WTC11 (cell line): ENCODE measurements around the gene RNF214. TPM values are rescaled to one million over a fixed set of nuclear protein-coding genes. Genes with fewer than 3 reads are reported as not detected.

Experiments
- ATAC-seq: fragments of 200-7000 bp; cut with Tn5 transposase; 2 replicates; pipeline ENCODE4 v1.10.0; 2021; ENCODE audit warnings: mild to moderate bottlenecking, moderate library complexity
- CTCF ChIA-PET: fragments of 300-600 bp; sonication (Branson Sonifier 250); formaldehyde crosslinking; loops from one replicate; lab custom pipeline; 2021; ENCODE audit warnings: antibody characterized with exemption; lab: Charles Lee
- POLR2A ChIA-PET: fragments of 350-600 bp; sonication (Branson Sonifier 250); formaldehyde crosslinking; loops from one replicate; lab custom pipeline; 2021; ENCODE audit warnings: antibody characterized with exemption; lab: Charles Lee
- DNase-seq: peaks from one replicate; pipeline ENCODE4 v3.0.0; 2021; ENCODE audit warnings: low spot score
- H3K27ac Mint-ChIP-seq: 2 replicates; pipeline ENCODE4 v1.8.0; 2021; ENCODE audit warnings: mixed read lengths
- H3K27me3 Mint-ChIP-seq: 2 replicates; pipeline ENCODE4 v1.8.0; 2021; ENCODE audit warnings: low read depth, mild to moderate bottlenecking, moderate library complexity, mixed read lengths
- H3K36me3 Mint-ChIP-seq: 2 replicates; pipeline ENCODE4 v1.8.0; 2021; ENCODE audit warnings: mixed read lengths
- H3K4me1 Mint-ChIP-seq: 2 replicates; pipeline ENCODE4 v1.8.0; 2022; ENCODE audit warnings: mixed read lengths
- H3K4me3 Mint-ChIP-seq: 2 replicates; pipeline ENCODE4 v1.8.0; 2021; ENCODE audit warnings: mild to moderate bottlenecking, moderate library complexity, mixed read lengths
- H3K9me3 Mint-ChIP-seq: 2 replicates; pipeline ENCODE4 v1.8.0; 2021; ENCODE audit warnings: mixed read lengths
- ATF1 ChIP-seq: sonication (generic); formaldehyde crosslinking; IDR thresholded peaks from 2 replicates; pipeline ENCODE4 v1.8.1; 2023; ENCODE audit warnings: mild to moderate bottlenecking, moderate library complexity, missing genetic modification reagents
- CDX4 ChIP-seq: fragments of 250-450 bp; sonication (Bioruptor Pico); IDR thresholded peaks from 2 replicates; pipeline ENCODE4 v1.9.0; 2021; ENCODE audit warnings: moderate library complexity, mild to moderate bottlenecking, inconsistent platforms, borderline replicate concordance
- E2F4 ChIP-seq: sonication (generic); formaldehyde crosslinking; IDR thresholded peaks from 2 replicates; pipeline ENCODE4 v1.8.1; 2022; ENCODE audit warnings: low read depth, mild to moderate bottlenecking, moderate library complexity, missing genetic modification reagents, borderline replicate concordance
- FOXP1 ChIP-seq: sonication (generic); formaldehyde crosslinking; IDR thresholded peaks from 2 replicates; pipeline ENCODE4 v1.8.0; 2022; ENCODE audit warnings: missing genetic modification reagents, mild to moderate bottlenecking, moderate library complexity, borderline replicate concordance
- NR1H2 ChIP-seq: sonication (generic); formaldehyde crosslinking; IDR thresholded peaks from 2 replicates; pipeline ENCODE4 v1.9.0; 2021; ENCODE audit warnings: mild to moderate bottlenecking, moderate library complexity, missing genetic modification reagents
- NR2C2 ChIP-seq: sonication (generic); formaldehyde crosslinking; IDR thresholded peaks from 2 replicates; pipeline ENCODE4 v1.8.0; 2022; ENCODE audit warnings: mild to moderate bottlenecking, missing genetic modification reagents
- TP53 ChIP-seq: sonication (generic); formaldehyde crosslinking; IDR thresholded peaks from 2 replicates; pipeline ENCODE4 v1.8.1; 2023; ENCODE audit warnings: mild to moderate bottlenecking, missing genetic modification reagents
- USF2 ChIP-seq: sonication (generic); formaldehyde crosslinking; IDR thresholded peaks from 2 replicates; pipeline ENCODE4 v1.8.1; 2023; ENCODE audit warnings: mild to moderate bottlenecking, missing genetic modification reagents, moderate library complexity
- ZBTB21 ChIP-seq: sonication (generic); formaldehyde crosslinking; IDR thresholded peaks from 2 replicates; pipeline ENCODE4 v1.8.1; 2023; ENCODE audit warnings: mild to moderate bottlenecking, missing genetic modification reagents, borderline replicate concordance
- ZBTB43 ChIP-seq: sonication (generic); formaldehyde crosslinking; IDR thresholded peaks from 2 replicates; pipeline ENCODE4 v1.8.1; 2023; ENCODE audit warnings: mild to moderate bottlenecking, missing genetic modification reagents
- ZNF219 ChIP-seq: sonication (generic); formaldehyde crosslinking; IDR thresholded peaks from 2 replicates; pipeline ENCODE4 v1.8.0; 2023; ENCODE audit warnings: missing genetic modification reagents, mild to moderate bottlenecking, borderline replicate concordance
- ZNF416 ChIP-seq: fragments of 250-450 bp; sonication (Bioruptor Pico); IDR thresholded peaks from 2 replicates; pipeline ENCODE4 v1.9.0; 2021; ENCODE audit warnings: mild to moderate bottlenecking, inconsistent platforms
- total RNA-seq: library from RNA; stranded (reverse); gene quantifications from 3 replicates; pipeline ENCODE4 v1.2.3, GENCODE V29; 2021
- TF ChIP-seq, protein P1 (sequence below): sonication (generic); formaldehyde crosslinking; IDR thresholded peaks from 2 replicates; pipeline ENCODE4 v1.8.1; 2022; ENCODE audit warnings: missing genetic modification reagents, borderline replicate concordance
- TF ChIP-seq, protein P2 (sequence below): sonication (generic); formaldehyde crosslinking; conservative IDR thresholded peaks from 2 replicates; pipeline ENCODE4 v1.8.1; 2023; ENCODE audit warnings: mild to moderate bottlenecking, low read depth, missing genetic modification reagents, moderate library complexity
- TF ChIP-seq, protein P3 (sequence below): sonication (generic); formaldehyde crosslinking; IDR thresholded peaks from 2 replicates; pipeline ENCODE4 v1.8.1; 2022; ENCODE audit warnings: mild to moderate bottlenecking, moderate library complexity, missing genetic modification reagents
- TF ChIP-seq, protein P4 (sequence below): sonication (generic); formaldehyde crosslinking; IDR thresholded peaks from 2 replicates; pipeline ENCODE4 v1.8.0; 2023; ENCODE audit warnings: missing genetic modification reagents
- TF ChIP-seq, protein P5 (sequence below): fragments of 250-450 bp; sonication (Bioruptor Pico); IDR thresholded peaks from 2 replicates; pipeline ENCODE4 v1.9.0; 2021; ENCODE audit warnings: mild to moderate bottlenecking
- TF ChIP-seq, protein P6 (sequence below): sonication (generic); formaldehyde crosslinking; IDR thresholded peaks from 2 replicates; pipeline ENCODE4 v1.8.0; 2023; ENCODE audit warnings: mild to moderate bottlenecking, missing genetic modification reagents

Gene RNF214
- total RNA-seq, 1 experiment from 2014 or later = 35.4 TPM

DNA sequence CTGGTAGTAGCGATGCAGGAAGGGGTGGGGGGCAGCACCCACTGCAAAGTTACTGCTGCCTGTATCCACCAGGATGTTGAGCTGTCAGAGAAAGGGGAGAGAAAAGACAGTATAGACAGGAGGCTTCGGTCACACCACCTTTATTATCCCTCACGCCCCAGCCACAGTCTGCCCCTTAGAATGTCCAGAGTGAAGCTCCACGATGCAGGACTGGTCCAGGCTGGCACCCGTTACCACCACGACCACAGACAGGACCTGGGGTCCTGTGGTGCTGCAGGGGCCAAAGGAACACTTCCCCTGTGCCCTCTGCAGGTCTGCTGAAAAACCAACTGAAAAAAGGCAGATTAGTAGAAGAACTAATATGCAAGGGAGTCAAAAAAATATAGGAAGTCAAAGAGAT lies 64.4 kb downstream of the RNF214 start (continued):
- no peak for TF ChIP-seq USF2 (CRISPR knock-in tag)
- TF ChIP-seq, protein P1, sequence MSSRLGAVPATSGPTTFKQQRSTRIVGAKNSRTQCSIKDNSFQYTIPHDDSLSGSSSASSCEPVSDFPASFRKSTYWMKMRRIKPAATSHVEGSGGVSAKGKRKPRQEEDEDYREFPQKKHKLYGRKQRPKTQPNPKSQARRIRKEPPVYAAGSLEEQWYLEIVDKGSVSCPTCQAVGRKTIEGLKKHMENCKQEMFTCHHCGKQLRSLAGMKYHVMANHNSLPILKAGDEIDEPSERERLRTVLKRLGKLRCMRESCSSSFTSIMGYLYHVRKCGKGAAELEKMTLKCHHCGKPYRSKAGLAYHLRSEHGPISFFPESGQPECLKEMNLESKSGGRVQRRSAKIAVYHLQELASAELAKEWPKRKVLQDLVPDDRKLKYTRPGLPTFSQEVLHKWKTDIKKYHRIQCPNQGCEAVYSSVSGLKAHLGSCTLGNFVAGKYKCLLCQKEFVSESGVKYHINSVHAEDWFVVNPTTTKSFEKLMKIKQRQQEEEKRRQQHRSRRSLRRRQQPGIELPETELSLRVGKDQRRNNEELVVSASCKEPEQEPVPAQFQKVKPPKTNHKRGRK = no peak
- TF ChIP-seq, protein P2, sequence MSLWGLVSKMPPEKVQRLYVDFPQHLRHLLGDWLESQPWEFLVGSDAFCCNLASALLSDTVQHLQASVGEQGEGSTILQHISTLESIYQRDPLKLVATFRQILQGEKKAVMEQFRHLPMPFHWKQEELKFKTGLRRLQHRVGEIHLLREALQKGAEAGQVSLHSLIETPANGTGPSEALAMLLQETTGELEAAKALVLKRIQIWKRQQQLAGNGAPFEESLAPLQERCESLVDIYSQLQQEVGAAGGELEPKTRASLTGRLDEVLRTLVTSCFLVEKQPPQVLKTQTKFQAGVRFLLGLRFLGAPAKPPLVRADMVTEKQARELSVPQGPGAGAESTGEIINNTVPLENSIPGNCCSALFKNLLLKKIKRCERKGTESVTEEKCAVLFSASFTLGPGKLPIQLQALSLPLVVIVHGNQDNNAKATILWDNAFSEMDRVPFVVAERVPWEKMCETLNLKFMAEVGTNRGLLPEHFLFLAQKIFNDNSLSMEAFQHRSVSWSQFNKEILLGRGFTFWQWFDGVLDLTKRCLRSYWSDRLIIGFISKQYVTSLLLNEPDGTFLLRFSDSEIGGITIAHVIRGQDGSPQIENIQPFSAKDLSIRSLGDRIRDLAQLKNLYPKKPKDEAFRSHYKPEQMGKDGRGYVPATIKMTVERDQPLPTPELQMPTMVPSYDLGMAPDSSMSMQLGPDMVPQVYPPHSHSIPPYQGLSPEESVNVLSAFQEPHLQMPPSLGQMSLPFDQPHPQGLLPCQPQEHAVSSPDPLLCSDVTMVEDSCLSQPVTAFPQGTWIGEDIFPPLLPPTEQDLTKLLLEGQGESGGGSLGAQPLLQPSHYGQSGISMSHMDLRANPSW (CRISPR knock-in tag) = no peak
- TF ChIP-seq, all 79 proteins: peak for 0

- Mint-ChIP-seq H3K27ac (peak overlapping the region; percentile 73; the same call in 1 of the 2 replicates), H3K36me3 (no peaks in the 10 kb centered on the region), H3K9me3 (no peaks in the 10 kb centered on the region), H3K4me1 (peaks cover 19% of the 10 kb centered on the region), H3K27me3 (peaks cover 4% of the 10 kb centered on the region; the same call in 1 of the 2 replicates), H3K4me3 (no peak overlapping the region)
- TF ChIP-seq, protein P3, sequence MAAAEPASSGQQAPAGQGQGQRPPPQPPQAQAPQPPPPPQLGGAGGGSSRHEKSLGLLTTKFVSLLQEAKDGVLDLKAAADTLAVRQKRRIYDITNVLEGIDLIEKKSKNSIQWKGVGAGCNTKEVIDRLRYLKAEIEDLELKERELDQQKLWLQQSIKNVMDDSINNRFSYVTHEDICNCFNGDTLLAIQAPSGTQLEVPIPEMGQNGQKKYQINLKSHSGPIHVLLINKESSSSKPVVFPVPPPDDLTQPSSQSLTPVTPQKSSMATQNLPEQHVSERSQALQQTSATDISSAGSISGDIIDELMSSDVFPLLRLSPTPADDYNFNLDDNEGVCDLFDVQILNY (CRISPR knock-in tag) = no peak
- no peak for TF ChIP-seq ZNF219 (CRISPR knock-in tag)
- TF ChIP-seq ZBTB21 = no peak
- TF ChIP-seq, protein P4, sequence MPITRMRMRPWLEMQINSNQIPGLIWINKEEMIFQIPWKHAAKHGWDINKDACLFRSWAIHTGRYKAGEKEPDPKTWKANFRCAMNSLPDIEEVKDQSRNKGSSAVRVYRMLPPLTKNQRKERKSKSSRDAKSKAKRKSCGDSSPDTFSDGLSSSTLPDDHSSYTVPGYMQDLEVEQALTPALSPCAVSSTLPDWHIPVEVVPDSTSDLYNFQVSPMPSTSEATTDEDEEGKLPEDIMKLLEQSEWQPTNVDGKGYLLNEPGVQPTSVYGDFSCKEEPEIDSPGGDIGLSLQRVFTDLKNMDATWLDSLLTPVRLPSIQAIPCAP (CRISPR knock-in tag) = no peak
- TF ChIP-seq, protein P5, sequence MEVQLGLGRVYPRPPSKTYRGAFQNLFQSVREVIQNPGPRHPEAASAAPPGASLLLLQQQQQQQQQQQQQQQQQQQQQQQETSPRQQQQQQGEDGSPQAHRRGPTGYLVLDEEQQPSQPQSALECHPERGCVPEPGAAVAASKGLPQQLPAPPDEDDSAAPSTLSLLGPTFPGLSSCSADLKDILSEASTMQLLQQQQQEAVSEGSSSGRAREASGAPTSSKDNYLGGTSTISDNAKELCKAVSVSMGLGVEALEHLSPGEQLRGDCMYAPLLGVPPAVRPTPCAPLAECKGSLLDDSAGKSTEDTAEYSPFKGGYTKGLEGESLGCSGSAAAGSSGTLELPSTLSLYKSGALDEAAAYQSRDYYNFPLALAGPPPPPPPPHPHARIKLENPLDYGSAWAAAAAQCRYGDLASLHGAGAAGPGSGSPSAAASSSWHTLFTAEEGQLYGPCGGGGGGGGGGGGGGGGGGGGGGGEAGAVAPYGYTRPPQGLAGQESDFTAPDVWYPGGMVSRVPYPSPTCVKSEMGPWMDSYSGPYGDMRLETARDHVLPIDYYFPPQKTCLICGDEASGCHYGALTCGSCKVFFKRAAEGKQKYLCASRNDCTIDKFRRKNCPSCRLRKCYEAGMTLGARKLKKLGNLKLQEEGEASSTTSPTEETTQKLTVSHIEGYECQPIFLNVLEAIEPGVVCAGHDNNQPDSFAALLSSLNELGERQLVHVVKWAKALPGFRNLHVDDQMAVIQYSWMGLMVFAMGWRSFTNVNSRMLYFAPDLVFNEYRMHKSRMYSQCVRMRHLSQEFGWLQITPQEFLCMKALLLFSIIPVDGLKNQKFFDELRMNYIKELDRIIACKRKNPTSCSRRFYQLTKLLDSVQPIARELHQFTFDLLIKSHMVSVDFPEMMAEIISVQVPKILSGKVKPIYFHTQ (CRISPR knock-in tag) = no peak
- TF ChIP-seq TP53 = no peak
- no peak for TF ChIP-seq NR2C2 (CRISPR knock-in tag)
- TF ChIP-seq FOXP1 = no peak
- TF ChIP-seq NR1H2 = no peak
- no peak for TF ChIP-seq ZBTB43 (CRISPR knock-in tag)
- TF ChIP-seq, protein P6, sequence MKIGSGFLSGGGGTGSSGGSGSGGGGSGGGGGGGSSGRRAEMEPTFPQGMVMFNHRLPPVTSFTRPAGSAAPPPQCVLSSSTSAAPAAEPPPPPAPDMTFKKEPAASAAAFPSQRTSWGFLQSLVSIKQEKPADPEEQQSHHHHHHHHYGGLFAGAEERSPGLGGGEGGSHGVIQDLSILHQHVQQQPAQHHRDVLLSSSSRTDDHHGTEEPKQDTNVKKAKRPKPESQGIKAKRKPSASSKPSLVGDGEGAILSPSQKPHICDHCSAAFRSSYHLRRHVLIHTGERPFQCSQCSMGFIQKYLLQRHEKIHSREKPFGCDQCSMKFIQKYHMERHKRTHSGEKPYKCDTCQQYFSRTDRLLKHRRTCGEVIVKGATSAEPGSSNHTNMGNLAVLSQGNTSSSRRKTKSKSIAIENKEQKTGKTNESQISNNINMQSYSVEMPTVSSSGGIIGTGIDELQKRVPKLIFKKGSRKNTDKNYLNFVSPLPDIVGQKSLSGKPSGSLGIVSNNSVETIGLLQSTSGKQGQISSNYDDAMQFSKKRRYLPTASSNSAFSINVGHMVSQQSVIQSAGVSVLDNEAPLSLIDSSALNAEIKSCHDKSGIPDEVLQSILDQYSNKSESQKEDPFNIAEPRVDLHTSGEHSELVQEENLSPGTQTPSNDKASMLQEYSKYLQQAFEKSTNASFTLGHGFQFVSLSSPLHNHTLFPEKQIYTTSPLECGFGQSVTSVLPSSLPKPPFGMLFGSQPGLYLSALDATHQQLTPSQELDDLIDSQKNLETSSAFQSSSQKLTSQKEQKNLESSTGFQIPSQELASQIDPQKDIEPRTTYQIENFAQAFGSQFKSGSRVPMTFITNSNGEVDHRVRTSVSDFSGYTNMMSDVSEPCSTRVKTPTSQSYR = no peak
- no peak for TF ChIP-seq ZNF416 (CRISPR knock-in tag)
- TF ChIP-seq E2F4 (CRISPR knock-in tag) = no peak
- TF ChIP-seq CDX4 (CRISPR knock-in tag) = no peak
- TF ChIP-seq ATF1 = no peak
- ChIA-PET POLR2A (no interaction called here), CTCF (interaction anchor here (1.9 kb wide), 1 partner anchor 128 kb away, joined by 6 read pairs; no protein-coding TSS in a partner anchor)
- ATAC-seq (no peak), DNase-seq (no peak)
Measured at GRCh38 chr11:117298195-117298594, 65.7 kb downstream of the RNF214 start.
